Omental fat pad (tissue), 4 donors: Measurements from ENCODE around the gene PRR33. TPM values are rescaled to one million over a fixed set of nuclear protein-coding genes. Genes with fewer than 3 reads are reported as not detected.
"Not testable (repeated sequence)": the region's sequence is repeated elsewhere in the genome, so short reads cannot be mapped to it uniquely, and the experiment has no call there.

Source experiments
- ATAC-seq: fragments of 150-250 bp; one replicate; pipeline ENCODE4 v1.9.1; 2016; ENCODE audit warnings: mild to moderate bottlenecking, moderate library complexity; ENCODE audit not compliant: low FRiP score
- DNase-seq: peaks from one replicate; pipeline ENCODE4 v3.0.0-alpha.2; 2019; ENCODE audit warnings: low spot score
- CTCF ChIP-seq, 3 donors: fragments of 450-650 bp; IDR thresholded peaks; one replicate each; pipeline ENCODE4 v1.5.1; 2016 to 2017; ENCODE audit warnings: antibody characterized with exemption in 3 of 3, mild to moderate bottlenecking in 3 of 3, moderate library complexity in 2 of 3
- total RNA-seq, 4 donors: library from RNA; depleted of rRNA; stranded (reverse); fragments of >200 nt; gene quantifications; one replicate each; pipeline ENCODE4 v1.1.0, GENCODE V29; 2016

The PRR33 gene
- total RNA-seq, 4 donors from 2014 or later, result not detected

GRCh38 chr11:1875093-1875850 lies 16.4 kb downstream of the PRR33 start:
- ATAC-seq, result no peak
- no peak for DNase-seq
- TF ChIP-seq CTCF (IDR thresholded peaks at IDR 0.05), result no peak

DNA sequence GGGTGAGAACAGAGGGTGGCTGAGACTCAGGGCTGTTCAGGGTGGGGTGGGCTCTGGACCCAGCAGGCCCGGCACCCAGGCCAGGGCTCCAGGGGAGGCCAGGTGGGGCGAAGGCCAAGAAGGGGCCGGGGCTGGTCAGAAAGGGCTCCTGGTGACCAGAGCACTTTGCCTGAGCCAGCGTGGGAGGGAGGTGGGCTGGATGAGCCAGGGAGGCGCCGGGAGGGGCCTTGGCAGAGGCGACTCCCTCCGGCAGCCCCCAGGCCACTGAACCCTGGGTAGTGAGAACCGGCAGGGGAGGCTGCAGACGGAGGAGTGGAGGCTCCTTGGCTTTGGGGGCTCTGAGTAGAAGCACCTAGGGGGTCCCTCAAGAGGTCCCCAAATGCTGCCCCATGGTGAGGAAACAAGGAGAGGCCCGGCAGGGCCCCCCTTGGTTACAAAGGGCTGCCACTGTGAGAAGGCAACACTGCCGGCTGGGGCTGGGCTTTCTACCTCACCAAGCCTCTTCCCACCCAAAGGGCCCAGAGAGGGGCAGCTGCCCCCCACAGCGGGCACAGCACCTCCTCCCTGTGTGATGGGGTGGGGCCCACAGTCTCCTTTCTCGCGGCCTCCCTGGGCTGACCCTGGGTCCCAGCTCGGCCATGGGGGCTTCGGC lies 17.1 kb downstream of the PRR33 start:
- ATAC-seq, DNase-seq: not testable (repeated sequence)

DNA sequence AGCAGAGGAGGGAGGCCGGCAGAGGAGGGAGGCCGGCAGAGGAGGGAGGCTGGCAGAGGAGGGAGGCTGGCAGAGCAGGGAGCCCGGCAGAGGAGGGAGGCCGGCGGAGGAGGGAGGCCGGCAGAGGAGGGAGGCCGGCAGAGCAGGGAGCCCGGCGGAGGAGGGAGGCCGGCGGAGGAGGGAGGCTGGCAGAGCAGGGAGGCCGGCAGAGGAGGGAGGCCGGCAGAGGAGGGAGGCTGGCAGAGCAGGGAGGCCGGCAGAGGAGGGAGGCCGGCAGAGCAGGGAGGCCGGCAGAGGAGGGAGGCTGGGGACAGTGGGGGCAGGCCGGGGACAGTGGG lies 17.9 kb downstream of the PRR33 start:
- not testable (repeated sequence) for DNase-seq, ATAC-seq

GRCh38 chr11:1873048-1873812 lies 18.5 kb downstream of the PRR33 start:
- no peak for DNase-seq
- no peak for TF ChIP-seq CTCF (IDR thresholded peaks at IDR 0.05)
- no peak for ATAC-seq

GRCh38 chr11:1872267-1872985 lies 19.3 kb downstream of the PRR33 start:
- DNase-seq, result no peak
- TF ChIP-seq CTCF (IDR thresholded peaks at IDR 0.05), result no peak

GRCh38 chr11:1871531-1871930 lies 20.2 kb downstream of the PRR33 start:
- no peak for TF ChIP-seq CTCF (IDR thresholded peaks at IDR 0.05)
- ATAC-seq (no peak), DNase-seq (no peak)

More at GRCh38 chr11:1872267-1872985, 19.3 kb downstream of the PRR33 start:
- ATAC-seq, result no peak

DNA sequence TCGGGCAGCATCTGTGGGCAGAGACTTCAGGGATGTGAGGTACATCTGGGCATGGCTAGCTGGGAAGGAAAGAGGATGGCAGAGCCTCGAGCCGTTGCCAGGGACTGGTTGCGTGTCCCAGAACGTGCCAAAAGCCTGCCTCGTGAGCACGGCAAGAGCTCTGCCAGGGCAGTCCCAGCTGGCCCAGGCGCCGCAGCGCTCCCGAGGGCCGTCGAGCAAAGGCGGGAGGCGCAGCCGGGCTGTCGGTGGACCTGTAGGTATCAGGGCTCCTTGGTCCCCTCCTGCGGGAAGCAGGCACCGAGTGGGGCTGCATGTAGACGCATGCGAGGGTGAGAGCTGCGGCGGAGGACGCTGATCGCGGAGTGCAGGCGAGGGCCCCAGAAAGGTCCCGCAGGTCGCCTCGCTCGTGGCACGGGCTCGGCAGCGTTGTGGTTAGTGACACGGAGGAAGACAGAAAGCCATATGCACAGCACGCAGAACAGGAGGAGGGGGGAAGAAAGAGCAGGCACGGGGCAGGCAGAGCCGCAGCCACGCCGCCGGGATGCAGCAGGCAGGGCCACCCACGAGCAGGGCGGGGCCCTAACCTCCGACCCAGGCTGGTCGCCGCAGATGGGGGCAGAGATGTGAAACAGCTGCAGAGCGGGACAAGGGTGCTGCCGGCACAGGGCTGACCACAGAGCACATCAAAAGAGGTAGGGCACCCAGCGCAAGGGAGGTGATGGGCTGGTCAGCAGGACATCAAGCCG lies 20.8 kb downstream of the PRR33 start:
- no peak for ATAC-seq
- TF ChIP-seq CTCF (IDR thresholded peaks at IDR 0.05), result no peak
- DNase-seq, result no peak
